ENCODE measurements around the gene SLC25A1.

- TF ChIP-seq CTCF (conservative IDR thresholded peaks at IDR 0.05; ENCODE audit: low read depth, low read length), result no peak
- TF ChIP-seq EZH2phosphoT487 (IDR thresholded peaks at IDR 0.05; ENCODE audit: borderline replicate concordance, low read length), result no peak
- TF ChIP-seq EZH2 (IDR thresholded peaks at IDR 0.05; ENCODE audit: low read length, unreplicated experiment), result no peak
These were observed 48.7 kb downstream of the SLC25A1 start for GRCh38 chr22:19129871-19130270.
